ENCODE results near the gene GHITM.

The GHITM gene

DNA sequence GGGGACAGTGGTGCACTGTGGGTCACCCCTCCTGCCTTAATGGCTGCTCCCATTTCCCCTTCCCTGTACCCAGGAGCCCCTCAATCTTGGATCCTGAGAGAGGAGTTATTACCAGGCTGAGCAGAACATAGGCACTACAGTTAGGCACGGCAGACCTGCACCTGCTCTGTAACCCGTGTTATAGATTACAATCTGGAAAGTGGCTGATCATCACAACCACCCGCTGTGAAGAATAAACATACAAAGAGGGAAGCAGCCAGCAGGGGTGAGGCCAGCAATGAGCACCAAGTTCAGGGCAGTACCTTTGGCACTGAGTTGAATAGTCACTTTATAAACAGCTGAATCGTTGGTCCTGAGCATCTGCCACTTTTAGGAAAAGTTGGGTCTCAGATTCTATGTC, 56.8 kb downstream of the GHITM start:
- no peak for DNase-seq (ENCODE audit: low read depth)
- TF ChIP-seq, protein P1, sequence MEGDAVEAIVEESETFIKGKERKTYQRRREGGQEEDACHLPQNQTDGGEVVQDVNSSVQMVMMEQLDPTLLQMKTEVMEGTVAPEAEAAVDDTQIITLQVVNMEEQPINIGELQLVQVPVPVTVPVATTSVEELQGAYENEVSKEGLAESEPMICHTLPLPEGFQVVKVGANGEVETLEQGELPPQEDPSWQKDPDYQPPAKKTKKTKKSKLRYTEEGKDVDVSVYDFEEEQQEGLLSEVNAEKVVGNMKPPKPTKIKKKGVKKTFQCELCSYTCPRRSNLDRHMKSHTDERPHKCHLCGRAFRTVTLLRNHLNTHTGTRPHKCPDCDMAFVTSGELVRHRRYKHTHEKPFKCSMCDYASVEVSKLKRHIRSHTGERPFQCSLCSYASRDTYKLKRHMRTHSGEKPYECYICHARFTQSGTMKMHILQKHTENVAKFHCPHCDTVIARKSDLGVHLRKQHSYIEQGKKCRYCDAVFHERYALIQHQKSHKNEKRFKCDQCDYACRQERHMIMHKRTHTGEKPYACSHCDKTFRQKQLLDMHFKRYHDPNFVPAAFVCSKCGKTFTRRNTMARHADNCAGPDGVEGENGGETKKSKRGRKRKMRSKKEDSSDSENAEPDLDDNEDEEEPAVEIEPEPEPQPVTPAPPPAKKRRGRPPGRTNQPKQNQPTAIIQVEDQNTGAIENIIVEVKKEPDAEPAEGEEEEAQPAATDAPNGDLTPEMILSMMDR (conservative IDR thresholded peaks at IDR 0.05; ENCODE audit: control insufficient read depth, insufficient read depth, low read depth, low read length), result no peak
- H3K4me3 ChIP-seq (ENCODE audit: control insufficient read depth, low read depth, low read length), result no peak overlapping the region

DNA sequence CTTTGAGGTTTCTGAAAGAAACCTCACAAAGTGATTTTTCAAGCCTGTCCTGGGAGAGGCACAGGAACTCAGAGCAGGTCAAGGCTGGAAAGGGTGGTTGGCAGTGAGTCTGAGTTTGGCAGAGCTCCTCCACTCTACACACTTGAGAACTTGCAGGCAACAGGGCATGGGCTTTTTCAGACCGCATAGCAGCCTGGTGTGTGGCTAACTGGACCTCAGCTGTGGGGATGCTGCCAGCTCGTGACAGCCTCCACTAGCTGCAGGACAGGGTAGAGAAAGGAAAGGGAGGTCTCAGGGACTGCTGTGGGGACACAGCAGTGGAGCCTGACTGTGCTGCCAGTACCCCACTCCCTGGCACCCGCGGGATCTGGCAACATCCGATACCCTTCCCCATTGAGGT, 57.6 kb downstream of the GHITM start:
- no peak overlapping the region for H3K4me3 ChIP-seq (ENCODE audit: control insufficient read depth, low read depth, low read length)
- TF ChIP-seq, protein P1 (conservative IDR thresholded peaks at IDR 0.05; ENCODE audit: control insufficient read depth, insufficient read depth, low read depth, low read length), result no peak
- DNase-seq (ENCODE audit: low read depth), result no peak

DNA sequence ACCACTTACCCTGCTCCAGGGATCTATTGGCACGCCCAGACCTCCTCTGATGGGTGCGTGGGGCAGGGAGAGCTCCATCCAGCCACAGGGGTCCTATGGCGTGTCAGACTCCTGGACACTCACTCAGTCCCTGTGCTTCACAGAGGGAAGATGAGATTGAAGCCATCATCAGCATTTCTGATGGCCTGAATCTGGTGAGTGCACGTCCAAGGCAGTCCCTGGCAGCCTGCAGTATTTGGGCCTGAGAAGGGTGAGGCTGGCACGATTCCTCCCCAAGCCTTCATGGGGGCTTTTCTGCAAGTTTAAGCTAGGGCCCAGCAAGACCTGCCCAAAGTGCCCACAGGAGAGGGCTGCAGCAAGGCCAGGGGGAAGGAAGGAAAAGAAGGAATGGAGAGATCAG, 58.3 kb downstream of the GHITM start:
- DNase-seq (ENCODE audit: low read depth), result no peak
- TF ChIP-seq, protein P1 (conservative IDR thresholded peaks at IDR 0.05; ENCODE audit: control insufficient read depth, insufficient read depth, low read depth, low read length), result no peak
- H3K4me3 ChIP-seq (ENCODE audit: control insufficient read depth, low read depth, low read length), result no peak overlapping the region

DNA sequence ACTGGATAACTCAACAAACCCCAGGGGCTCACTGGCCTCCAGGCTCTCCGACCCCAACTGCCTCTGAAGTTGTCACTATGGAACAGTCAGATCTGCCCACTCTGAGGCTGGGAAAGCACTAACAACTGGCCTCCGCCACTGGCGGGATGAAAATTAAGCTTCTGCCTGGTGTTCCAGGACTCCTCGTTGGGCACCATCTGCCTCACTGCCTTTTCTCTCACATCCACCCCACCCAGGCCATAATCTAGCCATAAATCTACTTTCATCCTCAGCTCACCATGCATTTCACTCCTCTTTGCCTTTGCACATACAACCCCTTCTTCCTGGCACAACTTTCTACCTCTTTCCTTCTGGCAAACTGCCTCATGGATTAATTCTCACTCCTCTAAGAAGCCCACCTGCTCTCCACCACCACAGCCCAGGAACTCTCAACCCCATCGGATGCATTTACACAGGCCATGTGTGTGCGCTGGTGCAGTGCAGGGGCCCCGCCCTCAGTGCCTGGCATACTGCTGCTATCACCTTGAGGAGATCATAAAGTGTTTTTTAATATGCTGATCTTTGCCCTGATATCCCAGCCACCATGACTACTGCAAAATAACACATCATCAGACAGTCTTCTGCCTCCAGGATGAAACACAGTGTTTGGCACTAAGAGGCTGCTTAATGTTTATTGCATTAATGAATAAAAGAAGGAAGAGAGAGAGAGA, 59.1 kb downstream of the GHITM start:
- TF ChIP-seq, protein P1 (conservative IDR thresholded peaks at IDR 0.05; ENCODE audit: control insufficient read depth, insufficient read depth, low read depth, low read length), result no peak
- H3K4me3 ChIP-seq (ENCODE audit: control insufficient read depth, low read depth, low read length), result no peak overlapping the region
- no peak for DNase-seq (ENCODE audit: low read depth)

DNA sequence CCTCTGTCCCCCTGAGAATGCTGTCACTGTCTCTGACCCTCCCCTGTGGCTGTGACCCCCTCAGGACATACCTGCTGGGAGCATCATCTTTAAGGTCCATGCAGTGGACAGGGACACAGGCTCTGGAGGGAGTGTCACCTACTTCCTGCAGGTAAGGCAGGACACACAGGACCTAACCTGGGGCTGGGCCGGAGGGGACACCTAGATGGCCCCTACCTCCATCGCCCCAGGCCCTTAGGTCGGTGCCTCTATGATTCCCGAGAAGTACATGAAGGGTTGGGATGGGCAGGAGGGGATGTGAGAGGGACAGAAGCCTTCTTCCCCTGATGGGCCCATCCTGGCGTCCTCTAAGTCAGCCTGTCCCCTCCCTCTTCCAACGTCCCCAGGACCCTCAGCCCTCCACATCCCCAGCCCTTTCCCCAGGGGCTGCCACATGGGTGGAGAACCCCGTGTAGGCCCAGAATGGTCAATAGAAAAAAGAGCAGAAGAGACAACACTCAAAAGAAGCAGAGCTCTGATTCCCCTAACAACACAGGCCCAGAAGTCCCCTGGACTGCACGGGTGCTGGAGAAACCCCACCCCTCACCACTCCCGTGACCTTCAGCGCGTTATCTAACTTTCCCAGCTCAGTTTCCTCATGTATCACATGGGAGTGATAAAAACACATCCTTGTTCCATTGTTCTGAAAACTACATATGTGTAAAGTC, 61.4 kb downstream of the GHITM start:
- H3K4me3 ChIP-seq (ENCODE audit: control insufficient read depth, low read depth, low read length), result no peak overlapping the region
- TF ChIP-seq, protein P1 (conservative IDR thresholded peaks at IDR 0.05; ENCODE audit: control insufficient read depth, insufficient read depth, low read depth, low read length), result no peak
- DNase-seq (ENCODE audit: low read depth), result no peak

DNA sequence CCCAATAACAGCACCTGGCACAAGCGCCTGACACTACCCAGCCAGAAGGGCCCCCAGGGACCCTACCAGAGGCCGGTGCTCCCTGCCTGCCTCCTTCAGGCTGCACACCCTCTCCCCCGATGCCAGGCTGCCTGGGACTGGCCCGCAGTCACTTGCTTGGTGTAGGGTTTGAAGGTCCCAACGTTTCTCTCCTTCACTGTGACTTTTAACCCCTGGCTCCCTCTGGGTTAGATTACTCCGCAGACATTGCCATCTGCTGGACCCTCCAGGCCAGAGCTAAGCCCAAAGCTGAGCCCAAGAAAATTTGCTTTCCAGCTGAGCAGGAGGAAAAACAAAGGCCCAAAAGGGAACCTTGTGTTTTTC, 61.9 kb downstream of the GHITM start:
- no peak overlapping the region for H3K4me3 ChIP-seq (ENCODE audit: control insufficient read depth, low read depth, low read length)
- DNase-seq (ENCODE audit: low read depth), result no peak
- TF ChIP-seq, protein P1 (conservative IDR thresholded peaks at IDR 0.05; ENCODE audit: control insufficient read depth, insufficient read depth, low read depth, low read length), result no peak
